ENCODE data around the gene YBX2. TPM values are rescaled to one million over a fixed set of nuclear protein-coding genes. Genes with fewer than 3 reads are reported as not detected.
A peak's percentile ranks its signal among the peaks of the same experiment; 100 is the strongest.
"Not testable (repeated sequence)": the region's sequence is repeated elsewhere in the genome, so short reads cannot be mapped to it uniquely, and the experiment has no call there.

Gene YBX2
- polyA plus RNA-seq (2013, experiment 1 of 2) = 2.2 TPM
- 2.4 TPM for polyA plus RNA-seq (2013, experiment 2 of 2)

DNA sequence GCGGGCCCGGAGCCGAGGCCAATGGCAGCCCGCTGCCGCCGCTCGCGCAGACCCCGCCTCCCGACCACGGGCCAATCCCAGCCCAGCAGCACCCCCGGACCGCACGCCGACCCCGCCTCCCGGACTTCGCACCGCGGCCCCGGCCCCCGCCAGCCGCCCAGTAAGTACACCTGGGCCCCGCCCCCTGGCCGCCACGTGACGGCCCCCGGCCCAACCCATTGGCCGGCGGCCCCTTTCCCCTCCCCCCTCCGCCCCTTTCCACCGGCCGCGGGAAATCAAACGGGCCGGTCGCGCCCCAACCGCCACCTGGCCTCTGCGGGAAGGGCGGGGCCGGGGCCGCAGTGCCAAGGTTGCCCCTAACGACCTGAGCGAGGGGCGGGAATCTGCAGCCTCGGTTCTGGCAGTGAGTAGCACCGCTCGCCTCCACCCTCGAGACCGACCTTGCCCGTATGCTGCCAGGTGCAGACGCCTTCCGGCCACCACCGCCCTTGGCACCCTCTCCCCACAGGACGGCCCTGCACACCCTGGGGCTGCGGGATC lies at the start of gene YBX2:
Gene YBX2, minus strand, starts transcription at position 26 of the 540 bp plus-strand sequence. CDS start 139 bp downstream, outside the sequence.
- H3K27ac ChIP-seq (ENCODE audit: low read depth, low read length, severe bottlenecking) = no peak within 1 kb of the TSS
- WGBS, 2 experiments (ENCODE audit: insufficient coverage in 2 of 2) = 3 to 7% methylated on average over 17 to 29 of the region's 57 CpGs
- H3K4me3 ChIP-seq (ENCODE audit: extremely low read depth, insufficient read depth, low read length, poor library complexity, severe bottlenecking) = peak within 1 kb of the TSS; percentile 33
- H3K4me1 ChIP-seq (ENCODE audit: control insufficient read depth, insufficient read depth, low read length, poor library complexity, severe bottlenecking) = no peaks in the 10 kb centered on the region
- H3K36me3 ChIP-seq (ENCODE audit: control insufficient read depth, insufficient read depth, low read length) = no peaks in the 10 kb centered on the region
- H3K9me3 ChIP-seq (ENCODE audit: control insufficient read depth, low read length) = no peaks in the 10 kb centered on the region

DNA sequence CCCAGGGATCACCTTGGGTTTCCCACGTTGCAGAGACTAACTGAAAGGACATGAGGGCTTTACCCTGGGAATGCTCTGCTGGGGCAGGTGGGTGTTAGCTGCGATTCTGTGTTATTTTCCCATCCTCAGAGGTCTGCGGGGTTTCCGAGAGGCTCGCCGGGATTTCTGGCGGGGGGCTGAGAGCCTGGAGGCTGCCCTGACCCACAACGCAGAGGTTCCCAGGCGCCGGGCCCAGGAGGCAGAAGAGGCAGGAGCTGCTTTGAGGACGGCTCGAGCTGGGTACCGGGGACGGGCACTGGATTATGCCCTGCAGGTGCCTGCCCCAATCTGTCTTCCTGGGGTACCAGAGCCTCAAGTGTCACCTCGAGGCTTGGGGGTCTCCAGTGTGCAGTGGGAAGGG lies 48.8 kb upstream of the YBX2 start:
- Histone ChIP-seq H3K36me3 (ENCODE audit: control insufficient read depth, insufficient read depth, low read length) (no peaks in the 10 kb centered on the region), H3K4me1 (ENCODE audit: control insufficient read depth, insufficient read depth, low read length, poor library complexity, severe bottlenecking) (no peaks in the 10 kb centered on the region), H3K4me3 (ENCODE audit: extremely low read depth, insufficient read depth, low read length, poor library complexity, severe bottlenecking) (no peak overlapping the region), H3K9me3 (ENCODE audit: control insufficient read depth, low read length) (no peaks in the 10 kb centered on the region), H3K27ac (ENCODE audit: low read depth, low read length, severe bottlenecking) (no peak overlapping the region)
- 87 to 90% methylated on average over 15 of the region's 15 CpGs for WGBS, 2 experiments (ENCODE audit: insufficient coverage in 2 of 2)

DNA sequence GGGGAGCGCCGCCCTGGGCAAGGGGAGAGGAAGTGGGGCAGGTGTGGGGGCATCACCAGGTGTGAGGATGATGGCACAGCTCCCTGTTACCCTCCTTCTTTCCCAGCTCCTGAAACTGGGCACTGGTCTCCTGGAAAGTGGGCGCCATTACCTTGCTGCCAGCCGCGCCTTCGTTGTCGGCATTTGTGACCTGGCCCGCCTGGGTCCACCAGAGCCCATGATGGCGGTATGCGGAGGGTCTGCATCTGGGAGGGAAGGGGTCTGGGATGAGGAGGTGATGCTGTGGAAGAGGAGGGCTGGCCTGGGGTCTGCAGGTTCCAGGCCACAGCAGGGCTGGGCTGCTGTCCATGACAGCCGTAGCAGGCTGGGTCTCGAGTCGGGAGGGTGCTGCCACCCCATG lies 47.4 kb upstream of the YBX2 start:
- no peak overlapping the region for H3K27ac ChIP-seq (ENCODE audit: low read depth, low read length, severe bottlenecking)
- H3K9me3 ChIP-seq (ENCODE audit: control insufficient read depth, low read length) = no peaks in the 10 kb centered on the region
- H3K4me1 ChIP-seq (ENCODE audit: control insufficient read depth, insufficient read depth, low read length, poor library complexity, severe bottlenecking) = peaks cover 2% of the 10 kb centered on the region
- WGBS, 2 experiments (ENCODE audit: insufficient coverage in 2 of 2) = 98% methylated on average over 7 to 13 of the region's 13 CpGs
- no peaks in the 10 kb centered on the region for H3K36me3 ChIP-seq (ENCODE audit: control insufficient read depth, insufficient read depth, low read length)
- H3K4me3 ChIP-seq (ENCODE audit: extremely low read depth, insufficient read depth, low read length, poor library complexity, severe bottlenecking) = no peak overlapping the region

DNA sequence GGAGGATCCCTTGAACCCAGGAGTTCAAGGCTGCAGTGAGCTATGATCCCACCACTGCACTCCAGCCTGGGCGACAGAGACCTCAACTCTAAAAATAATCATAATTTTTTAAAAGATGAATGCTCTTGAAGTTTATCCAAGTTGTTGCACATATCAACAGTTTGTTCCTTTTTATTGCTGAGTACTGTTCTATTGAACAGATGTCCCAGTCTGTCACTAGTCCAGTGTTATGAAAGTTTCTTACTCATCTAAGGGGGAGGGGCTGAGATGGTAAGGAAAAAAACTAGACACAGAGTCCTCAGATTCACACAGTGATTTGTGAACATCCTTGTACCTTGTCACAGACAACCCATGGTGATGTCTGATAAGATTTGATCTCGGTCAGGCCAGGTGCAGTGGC lies 45.7 kb upstream of the YBX2 start:
- no peaks in the 10 kb centered on the region for H3K9me3 ChIP-seq (ENCODE audit: control insufficient read depth, low read length)
- no peak overlapping the region for H3K4me3 ChIP-seq (ENCODE audit: extremely low read depth, insufficient read depth, low read length, poor library complexity, severe bottlenecking)
- H3K4me1 ChIP-seq (ENCODE audit: control insufficient read depth, insufficient read depth, low read length, poor library complexity, severe bottlenecking) = peaks cover 6% of the 10 kb centered on the region
- WGBS, 2 experiments (ENCODE audit: insufficient coverage in 2 of 2) = 89 to 100% methylated on average over 1 of the region's 2 CpGs
- H3K27ac ChIP-seq (ENCODE audit: low read depth, low read length, severe bottlenecking) = no peak overlapping the region
- H3K36me3 ChIP-seq (ENCODE audit: control insufficient read depth, insufficient read depth, low read length) = no peaks in the 10 kb centered on the region

DNA sequence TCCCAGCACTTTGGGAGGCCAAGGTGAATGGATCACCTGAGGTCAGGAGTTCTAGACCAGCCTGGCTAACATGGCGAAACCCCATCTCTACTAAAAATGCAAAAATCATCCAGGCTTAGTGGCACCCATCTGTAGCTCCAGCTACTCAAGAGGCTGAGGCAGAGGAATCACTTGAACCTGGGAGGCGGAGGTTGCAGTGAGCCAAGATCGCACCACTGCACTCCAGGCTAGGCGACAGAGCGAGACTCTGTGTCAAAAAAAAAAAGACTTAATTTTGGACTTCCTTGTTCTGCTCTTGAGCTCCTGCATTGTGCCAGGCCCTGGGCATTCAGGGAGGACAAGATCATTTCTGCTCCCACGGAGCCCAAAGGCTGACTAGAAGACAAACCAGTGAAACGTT lies 43.2 kb upstream of the YBX2 start:
- H3K36me3 ChIP-seq (ENCODE audit: control insufficient read depth, insufficient read depth, low read length); H3K9me3 ChIP-seq (ENCODE audit: control insufficient read depth, low read length); H3K4me1 ChIP-seq (ENCODE audit: control insufficient read depth, insufficient read depth, low read length, poor library complexity, severe bottlenecking); H3K27ac ChIP-seq (ENCODE audit: low read depth, low read length, severe bottlenecking); H3K4me3 ChIP-seq (ENCODE audit: extremely low read depth, insufficient read depth, low read length, poor library complexity, severe bottlenecking): not testable (repeated sequence)
- WGBS, 2 experiments (ENCODE audit: insufficient coverage in 2 of 2) = 81 to 90% methylated on average over 6 to 7 of the region's 7 CpGs

DNA sequence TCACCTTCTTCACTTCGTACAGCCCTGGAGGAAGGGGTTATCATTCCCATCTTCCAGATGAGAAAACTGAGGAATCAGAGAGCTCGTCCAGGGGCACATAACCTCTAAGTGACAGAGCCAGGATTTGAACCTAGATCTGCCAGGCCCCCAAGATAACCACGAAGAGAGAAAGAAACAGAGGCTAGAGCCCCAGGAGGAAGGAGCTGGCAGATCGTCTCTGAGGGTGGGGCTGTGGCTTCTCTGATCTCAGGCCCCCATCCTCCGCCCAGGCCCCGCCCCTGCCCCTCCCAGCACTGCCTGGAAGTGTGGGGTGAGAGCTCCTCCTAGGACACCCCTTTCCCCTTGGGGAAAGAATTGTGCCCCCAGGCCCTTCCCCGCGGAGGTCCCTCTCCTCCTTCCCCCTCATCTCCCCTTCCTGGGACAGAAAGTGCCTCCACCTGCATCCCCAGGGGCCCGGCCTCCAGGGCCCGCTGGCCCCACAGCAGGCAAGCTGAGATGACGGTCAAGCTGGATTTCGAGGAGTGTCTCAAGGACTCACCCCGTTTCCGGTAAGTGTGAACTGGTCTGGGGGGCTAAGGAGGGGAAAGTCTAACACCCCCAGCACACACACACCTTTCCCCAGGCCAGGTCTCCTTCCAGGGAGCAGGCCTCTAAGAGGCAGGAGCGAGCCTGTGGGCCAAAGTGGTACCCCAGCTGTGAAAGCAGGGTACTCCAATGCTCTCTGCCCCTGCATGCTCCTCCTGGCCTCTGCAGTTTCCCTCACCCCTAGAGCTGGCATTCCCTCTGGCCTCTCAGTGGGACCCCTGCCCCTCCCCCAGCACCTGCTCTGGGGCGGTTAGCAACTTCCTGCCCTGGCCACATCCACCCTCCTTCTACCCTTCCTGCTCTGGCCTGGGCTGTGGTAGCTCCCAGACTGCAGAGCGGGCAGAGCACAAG lies 42.1 kb upstream of the YBX2 start, which contains the start of gene ACAP1:
Gene ACAP1, plus strand, starts transcription at position 290 of the 936 bp plus-strand sequence. Its CDS starts 206 bp downstream, at position 496.
- Histone ChIP-seq H3K27ac (ENCODE audit: low read depth, low read length, severe bottlenecking) (no peak within 1 kb of the TSS), H3K4me3 (ENCODE audit: extremely low read depth, insufficient read depth, low read length, poor library complexity, severe bottlenecking) (no peak within 1 kb of the TSS), H3K36me3 (ENCODE audit: control insufficient read depth, insufficient read depth, low read length) (no peaks in the 10 kb centered on the region), H3K9me3 (ENCODE audit: control insufficient read depth, low read length) (no peaks in the 10 kb centered on the region), H3K4me1 (ENCODE audit: control insufficient read depth, insufficient read depth, low read length, poor library complexity, severe bottlenecking) (peaks cover 6% of the 10 kb centered on the region)
- 51 to 77% methylated on average over 6 to 7 of the region's 17 CpGs for WGBS, 2 experiments (ENCODE audit: insufficient coverage in 2 of 2)

DNA sequence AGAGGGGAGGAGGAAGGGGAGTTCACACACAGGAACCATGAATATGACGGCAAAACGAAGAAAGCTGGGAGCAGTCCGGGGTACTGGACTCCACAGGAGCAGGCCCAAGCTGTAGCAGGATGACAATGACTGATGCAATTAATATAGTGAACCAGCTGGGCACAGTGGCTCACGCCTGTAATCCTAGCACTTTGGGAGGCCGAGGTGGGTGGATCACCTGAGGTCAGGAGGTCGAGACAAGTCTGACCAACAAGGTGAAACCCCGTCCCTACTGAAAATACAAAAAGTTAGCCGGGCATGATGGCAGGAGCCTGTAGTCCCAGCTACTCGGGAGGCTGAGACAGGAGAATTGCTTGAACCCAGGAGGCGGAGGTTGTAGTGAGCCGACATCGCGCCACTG lies 41.3 kb upstream of the YBX2 start:
- not testable (repeated sequence) for H3K36me3 ChIP-seq (ENCODE audit: control insufficient read depth, insufficient read depth, low read length); H3K4me3 ChIP-seq (ENCODE audit: extremely low read depth, insufficient read depth, low read length, poor library complexity, severe bottlenecking); H3K9me3 ChIP-seq (ENCODE audit: control insufficient read depth, low read length); H3K27ac ChIP-seq (ENCODE audit: low read depth, low read length, severe bottlenecking); H3K4me1 ChIP-seq (ENCODE audit: control insufficient read depth, insufficient read depth, low read length, poor library complexity, severe bottlenecking)
- 93 to 96% methylated on average over 13 of the region's 13 CpGs for WGBS, 2 experiments (ENCODE audit: insufficient coverage in 2 of 2)

DNA sequence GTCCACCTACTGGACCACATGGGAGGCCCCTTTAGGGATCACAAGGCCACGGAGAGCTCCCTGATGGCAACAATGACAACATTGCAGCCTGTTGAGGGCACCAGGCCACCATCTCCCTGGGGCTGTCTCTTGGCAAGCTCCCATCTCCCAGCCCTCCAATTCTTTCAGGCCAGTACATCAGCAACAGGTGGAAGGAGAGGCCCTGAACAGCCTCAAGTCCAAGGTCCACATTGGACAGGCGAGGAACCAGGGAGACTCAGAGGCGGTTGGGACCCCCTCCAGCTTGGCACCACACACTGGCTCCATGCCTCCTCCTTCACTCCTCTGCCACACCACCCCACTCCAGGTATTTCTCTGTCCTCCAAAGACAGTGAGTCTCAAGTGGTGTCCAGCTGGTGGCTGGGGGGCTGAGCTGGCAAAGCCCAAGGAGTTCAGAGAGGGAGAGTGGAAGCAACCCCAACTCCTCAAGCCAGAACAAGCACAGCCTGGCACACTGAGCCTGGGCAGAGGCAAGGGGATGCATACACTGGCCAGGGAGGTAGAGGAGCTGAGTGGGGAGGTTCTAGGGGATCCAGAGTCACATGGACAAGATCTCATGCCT lies 40.6 kb upstream of the YBX2 start:
- H3K36me3 ChIP-seq (ENCODE audit: control insufficient read depth, insufficient read depth, low read length) = no peaks in the 10 kb centered on the region
- no peaks in the 10 kb centered on the region for H3K9me3 ChIP-seq (ENCODE audit: control insufficient read depth, low read length)
- H3K4me1 ChIP-seq (ENCODE audit: control insufficient read depth, insufficient read depth, low read length, poor library complexity, severe bottlenecking) = peaks cover 6% of the 10 kb centered on the region
- 79 to 89% methylated on average over 1 to 3 of the region's 3 CpGs for WGBS, 2 experiments (ENCODE audit: insufficient coverage in 2 of 2)
- H3K4me3 ChIP-seq (ENCODE audit: extremely low read depth, insufficient read depth, low read length, poor library complexity, severe bottlenecking) = no peak overlapping the region
- H3K27ac ChIP-seq (ENCODE audit: low read depth, low read length, severe bottlenecking) = no peak overlapping the region

DNA sequence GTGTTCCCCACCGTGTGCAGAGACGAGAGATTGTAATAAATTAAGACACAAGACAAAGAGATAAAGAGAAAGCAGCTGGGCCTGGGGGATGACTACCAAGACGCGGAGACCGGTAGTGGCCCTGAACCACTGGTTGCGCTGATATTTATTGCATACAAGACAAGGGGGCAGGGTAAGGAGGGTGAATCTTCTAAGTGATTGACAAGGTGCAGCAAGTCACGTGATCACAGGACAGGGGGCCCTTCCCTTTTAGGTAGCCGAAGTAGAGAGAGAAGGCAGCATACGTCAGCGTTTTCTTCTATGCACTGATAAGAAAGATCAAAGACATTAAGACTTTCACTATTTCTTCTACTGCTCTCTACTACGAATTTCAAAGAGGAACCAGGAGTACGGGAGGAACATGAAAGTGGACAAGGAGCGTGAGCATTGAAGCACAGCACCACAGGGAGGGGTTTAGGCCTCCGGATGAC lies 38.2 kb upstream of the YBX2 start:
- not testable (repeated sequence) for H3K4me1 ChIP-seq (ENCODE audit: control insufficient read depth, insufficient read depth, low read length, poor library complexity, severe bottlenecking); H3K36me3 ChIP-seq (ENCODE audit: control insufficient read depth, insufficient read depth, low read length); H3K9me3 ChIP-seq (ENCODE audit: control insufficient read depth, low read length); H3K27ac ChIP-seq (ENCODE audit: low read depth, low read length, severe bottlenecking); H3K4me3 ChIP-seq (ENCODE audit: extremely low read depth, insufficient read depth, low read length, poor library complexity, severe bottlenecking)
- 78 to 82% methylated on average over 6 to 10 of the region's 14 CpGs for WGBS, 2 experiments (ENCODE audit: insufficient coverage in 2 of 2)

DNA sequence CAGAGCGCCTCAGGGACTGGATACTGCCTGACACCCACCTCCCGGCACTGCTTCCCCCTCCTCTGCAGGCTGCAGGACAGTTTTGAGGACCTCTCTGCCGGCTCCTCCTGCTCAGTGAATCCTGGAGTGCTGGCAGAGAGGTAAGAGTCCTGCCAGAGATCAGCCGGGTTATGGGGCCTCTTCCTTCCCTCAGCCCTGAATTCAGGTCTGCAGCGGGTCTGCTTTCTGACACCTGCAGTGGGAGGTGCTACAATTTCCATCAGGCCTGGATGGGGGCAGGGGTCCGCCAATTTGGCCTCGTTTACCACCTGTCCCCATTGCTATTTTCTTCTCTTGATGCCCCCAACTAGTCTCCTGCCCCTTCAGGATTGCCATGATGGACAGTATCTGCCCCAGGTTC lies 37.7 kb upstream of the YBX2 start:
- Histone ChIP-seq H3K9me3 (ENCODE audit: control insufficient read depth, low read length) (no peaks in the 10 kb centered on the region), H3K4me3 (ENCODE audit: extremely low read depth, insufficient read depth, low read length, poor library complexity, severe bottlenecking) (no peak overlapping the region), H3K27ac (ENCODE audit: low read depth, low read length, severe bottlenecking) (no peak overlapping the region), H3K36me3 (ENCODE audit: control insufficient read depth, insufficient read depth, low read length) (peaks cover 2% of the 10 kb centered on the region), H3K4me1 (ENCODE audit: control insufficient read depth, insufficient read depth, low read length, poor library complexity, severe bottlenecking) (peaks cover 6% of the 10 kb centered on the region)
- 49 to 60% methylated on average over 4 to 7 of the region's 7 CpGs for WGBS, 2 experiments (ENCODE audit: insufficient coverage in 2 of 2)

All from mesodermal cell (in vitro differentiated cells).